Right lobe of liver (tissue), 6 donors: ENCODE measurements around the gene MARCKS. TPM values are rescaled to one million over a fixed set of nuclear protein-coding genes. Genes with fewer than 3 reads are reported as not detected.
A peak's percentile ranks its signal among the peaks of the same experiment; 100 is the strongest.

Source experiments
- ATAC-seq, 4 donors: fragments of 200-7000 bp; cut with Tn5 transposase; one replicate each; pipeline ENCODE4 v1.9.1; 2020; ENCODE audit warnings: mild to moderate bottlenecking in 4 of 4, moderate library complexity in 4 of 4
- DNase-seq, 3 donors: peaks; one replicate each; pipeline ENCODE4 v3.0.0-alpha.2; 2020
- H3K27ac ChIP-seq, 3 donors: fragments of 200-600 bp; one replicate each; pipeline ENCODE4 v1.8.0; 2022
- H3K27me3 ChIP-seq, 2 donors: fragments of 200-600 bp; one replicate each; pipeline ENCODE4 v1.8.0; 2022
- H3K36me3 ChIP-seq, 4 donors: fragments of 200-600 bp; sonication (generic) in 1 of 4; one replicate each; pipeline versions ENCODE4 v1.5.1 to v1.8.0; 2017 to 2022; ENCODE audit warnings: control low read depth in 1 of 4
- H3K4me1 ChIP-seq, 4 donors: fragments of 200-600 bp; sonication (generic) in 1 of 4; one replicate each; pipeline versions ENCODE4 v1.5.1 to v1.8.0; 2017 to 2022; ENCODE audit warnings: control low read depth in 1 of 4
- H3K4me3 ChIP-seq, 3 donors: fragments of 200-600 bp; one replicate each; pipeline ENCODE4 v1.8.0; 2022
- H3K9me3 ChIP-seq, 4 donors: fragments of 200-600 bp; sonication (generic) in 1 of 4; one replicate each; pipeline versions ENCODE4 v1.5.1 to v1.8.0; 2017 to 2022; ENCODE audit warnings: control low read depth in 1 of 4
- POLR2A ChIP-seq: fragments of 450-650 bp; IDR thresholded peaks from one replicate; pipeline ENCODE4 v1.6.1; 2017; ENCODE audit warnings: antibody characterized with exemption, mild to moderate bottlenecking
- WGBS: methylation state at CpG from one replicate; pipeline ENCODE4 v1.1.6; 2018; ENCODE audit warnings: low coverage, low lambda C conversion rate; ENCODE audit not compliant: insufficient coverage; ENCODE audit errors: missing lambda C conversion rate; 5-methylcytosine and 5-hydroxymethylcytosine counted together
- intact Hi-C, 2 donors: fragments of 100-400 bp; cut with DNase I; formaldehyde crosslinking; loops; one replicate each; pipeline versions ENCODE4 v1.11.2 to v1.14.1; 2022
- total RNA-seq, 6 experiments: library from RNA; depleted of rRNA in 2 of 6; stranded (reverse); fragments of >200 nt in 2 of 6; fragmentation: NEBNext Ultra II Directional in 3 of 6; extraction: Animal tissue kit (Norgen Biotek cat#: 25700) in 3 of 6; gene quantifications; one replicate each; pipeline versions ENCODE4 v1.1.0 to v1.2.4, GENCODE V29; 2016 to 2023
- TF ChIP-seq, protein P1 (sequence below), 4 donors: fragments of 200-600 bp in 3 of 4; fragments of 450-650 bp in 1 of 4; IDR thresholded peaks; one replicate each; pipeline versions ENCODE4 v1.5.1 to v1.8.0; 2016 to 2022; ENCODE audit warnings: antibody characterized with exemption in 4 of 4, mild to moderate bottlenecking in 2 of 4
- donor health status: DM: no; HTN: yes; CAD: no.
- donor health status: DM: no; HTN: no; CAD: no.
- donor health status: DM: no; HTN: no; CAD: no.
- donor health status: DM: no; HTN: yes; CAD: no.
- donor health status: DM: no; HTN: yes; CAD: no.

MARCKS gene
- total RNA-seq, 6 experiments from 2014 or later: 5.2 to 29.9 (median 16.8) TPM

GRCh38 chr6:113886512-113886911, 29.4 kb downstream of the MARCKS start:
- TF ChIP-seq, protein P1, sequence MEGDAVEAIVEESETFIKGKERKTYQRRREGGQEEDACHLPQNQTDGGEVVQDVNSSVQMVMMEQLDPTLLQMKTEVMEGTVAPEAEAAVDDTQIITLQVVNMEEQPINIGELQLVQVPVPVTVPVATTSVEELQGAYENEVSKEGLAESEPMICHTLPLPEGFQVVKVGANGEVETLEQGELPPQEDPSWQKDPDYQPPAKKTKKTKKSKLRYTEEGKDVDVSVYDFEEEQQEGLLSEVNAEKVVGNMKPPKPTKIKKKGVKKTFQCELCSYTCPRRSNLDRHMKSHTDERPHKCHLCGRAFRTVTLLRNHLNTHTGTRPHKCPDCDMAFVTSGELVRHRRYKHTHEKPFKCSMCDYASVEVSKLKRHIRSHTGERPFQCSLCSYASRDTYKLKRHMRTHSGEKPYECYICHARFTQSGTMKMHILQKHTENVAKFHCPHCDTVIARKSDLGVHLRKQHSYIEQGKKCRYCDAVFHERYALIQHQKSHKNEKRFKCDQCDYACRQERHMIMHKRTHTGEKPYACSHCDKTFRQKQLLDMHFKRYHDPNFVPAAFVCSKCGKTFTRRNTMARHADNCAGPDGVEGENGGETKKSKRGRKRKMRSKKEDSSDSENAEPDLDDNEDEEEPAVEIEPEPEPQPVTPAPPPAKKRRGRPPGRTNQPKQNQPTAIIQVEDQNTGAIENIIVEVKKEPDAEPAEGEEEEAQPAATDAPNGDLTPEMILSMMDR (IDR thresholded peaks at IDR 0.05): no peak
- no peak for TF ChIP-seq POLR2A
- ATAC-seq (no peak), DNase-seq (no peak)
- Histone ChIP-seq H3K27me3 (no peaks in the 10 kb centered on the region), H3K4me3 (no peak overlapping the region), H3K9me3 (no peaks in the 10 kb centered on the region), H3K4me1 (peaks cover 0 to 6% (median 0%) of the 10 kb centered on the region in 4 donors), H3K36me3 (no peaks in the 10 kb centered on the region), H3K27ac (no peak overlapping the region)
- intact Hi-C loops: no loop called here
- WGBS: 80% methylated on average over 1 of the region's 1 CpG

GRCh38 chr6:113888493-113888892, 31.3 kb downstream of the MARCKS start:
- H3K27me3 ChIP-seq: no peaks in the 10 kb centered on the region
- no peak overlapping the region for H3K4me3 ChIP-seq
- no peaks in the 10 kb centered on the region for H3K9me3 ChIP-seq
- H3K27ac ChIP-seq: no peak overlapping the region
- no peaks in the 10 kb centered on the region for H3K4me1 ChIP-seq
- ATAC-seq (no peak), DNase-seq (no peak)
- TF ChIP-seq, protein P1 (IDR thresholded peaks at IDR 0.05): no peak
- no peak for TF ChIP-seq POLR2A
- intact Hi-C loops: no loop called here
- no peaks in the 10 kb centered on the region for H3K36me3 ChIP-seq

DNA sequence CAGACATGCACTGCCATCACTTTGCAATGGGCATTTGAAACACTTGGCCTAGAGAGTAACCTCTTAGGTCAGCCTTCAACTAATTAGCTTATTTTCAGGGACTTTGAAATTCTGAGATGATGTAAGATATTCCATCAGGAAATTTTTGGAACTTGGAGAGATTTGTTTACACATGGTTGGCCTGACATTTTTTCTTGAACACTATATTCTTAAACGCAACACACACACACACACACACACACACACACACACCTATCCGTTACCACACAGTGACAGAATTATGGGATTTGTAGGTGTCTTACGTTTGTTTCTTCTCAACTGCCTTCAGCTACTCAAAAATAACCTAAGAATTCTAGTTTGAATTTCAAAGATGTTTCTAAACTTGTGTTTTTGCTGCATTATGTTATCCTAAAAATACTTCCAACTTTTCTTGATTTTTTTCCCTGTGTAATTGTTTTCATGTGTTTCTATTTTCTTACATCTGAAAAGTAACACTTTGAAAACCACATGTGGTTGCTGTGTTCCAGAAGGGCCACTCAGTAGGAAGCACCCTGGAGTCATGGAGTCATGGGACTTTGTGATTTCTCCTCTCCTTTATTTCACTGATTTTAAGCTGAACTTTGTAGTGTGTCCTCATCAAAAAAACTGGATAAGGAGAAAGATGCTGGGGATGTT, 31.9 kb downstream of the MARCKS start:
- ATAC-seq: no peak
- intact Hi-C loops: no loop called here
- WGBS: 76% methylated on average over 3 of the region's 3 CpGs

DNA sequence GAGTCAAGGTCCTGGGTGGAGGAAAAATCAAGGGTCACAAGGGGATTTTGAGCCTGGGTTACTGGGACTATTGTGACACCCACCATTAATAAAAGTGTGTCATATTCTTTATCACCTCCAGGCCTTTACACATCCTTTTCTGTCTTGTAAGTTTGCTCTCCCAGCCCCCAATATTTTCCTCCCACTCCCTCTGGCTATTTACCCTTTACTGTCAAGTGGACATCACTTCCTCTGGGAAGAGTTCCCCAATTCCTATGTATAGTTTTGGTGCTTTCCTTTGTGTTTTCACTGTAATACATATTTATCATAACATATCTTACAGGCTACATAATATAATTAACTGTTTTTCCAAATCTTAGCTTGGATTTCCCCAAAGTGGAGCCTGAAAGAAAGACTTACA, 36.3 kb downstream of the MARCKS start:
- intact Hi-C loops: no loop called here
- no peaks in the 10 kb centered on the region for H3K36me3 ChIP-seq
- H3K4me1 ChIP-seq: no peaks in the 10 kb centered on the region
- H3K4me3 ChIP-seq: no peak overlapping the region
- no peak for DNase-seq
- no peak for ATAC-seq
- no peaks in the 10 kb centered on the region for H3K9me3 ChIP-seq
- TF ChIP-seq, protein P1 (IDR thresholded peaks at IDR 0.05): no peak
- TF ChIP-seq POLR2A: no peak
- H3K27ac ChIP-seq: no peak overlapping the region
- H3K27me3 ChIP-seq: no peaks in the 10 kb centered on the region

More for the DNA sequence above, 31.9 kb downstream of the MARCKS start:
- H3K9me3 ChIP-seq: no peaks in the 10 kb centered on the region
- H3K4me3 ChIP-seq: no peak overlapping the region
- H3K36me3 ChIP-seq: no peaks in the 10 kb centered on the region
- no peak overlapping the region for H3K27ac ChIP-seq
- H3K27me3 ChIP-seq: no peaks in the 10 kb centered on the region
- H3K4me1 ChIP-seq: no peaks in the 10 kb centered on the region
- DNase-seq: no peak
- TF ChIP-seq POLR2A: no peak
- TF ChIP-seq, protein P1 (IDR thresholded peaks at IDR 0.05): no peak

DNA sequence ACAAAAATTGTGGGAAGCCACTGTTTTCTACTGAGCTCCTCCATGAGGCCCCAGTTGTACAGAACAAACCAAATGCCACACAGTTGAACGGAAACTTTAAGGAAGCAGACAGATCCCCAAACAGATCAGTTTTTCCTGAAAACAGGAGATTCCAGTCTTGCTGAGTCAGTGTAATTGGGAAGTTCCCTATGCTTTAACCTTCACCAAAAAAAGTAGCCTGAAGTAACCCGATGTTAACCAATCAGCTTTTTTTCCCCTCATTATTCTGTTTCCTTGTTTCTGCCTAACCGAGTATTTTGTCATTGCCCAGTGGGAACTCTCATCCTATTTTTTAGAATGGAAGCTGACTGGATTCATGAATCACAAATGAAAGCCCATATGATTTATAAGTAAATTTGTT, 36.7 kb downstream of the MARCKS start:
- no peak for TF ChIP-seq POLR2A
- TF ChIP-seq, protein P1 (IDR thresholded peaks at IDR 0.05): no peak
- no peaks in the 10 kb centered on the region for H3K9me3 ChIP-seq
- WGBS: 56% methylated on average over 3 of the region's 3 CpGs
- no peak for DNase-seq
- no peak overlapping the region for H3K27ac ChIP-seq
- H3K4me3 ChIP-seq: no peak overlapping the region
- no peaks in the 10 kb centered on the region for H3K4me1 ChIP-seq
- intact Hi-C loops: no loop called here
- ATAC-seq: peak in 1 of 4 donors; percentile 21
- no peaks in the 10 kb centered on the region for H3K27me3 ChIP-seq
- no peaks in the 10 kb centered on the region for H3K36me3 ChIP-seq
